Measurements from ENCODE around the gene RHBDL1. TPM values are rescaled to one million over a fixed set of nuclear protein-coding genes. Genes with fewer than 3 reads are reported as not detected.
A peak's percentile ranks its signal among the peaks of the same experiment; 100 is the strongest.
"Not testable (repeated sequence)": the region's sequence is repeated elsewhere in the genome, so short reads cannot be mapped to it uniquely, and the experiment has no call there.

The RHBDL1 gene
- total RNA-seq, 1 experiment from 2014 or later = 3.6 TPM

- peaks cover 20% of the 10 kb centered on the region; the same call in 1 of the 2 replicates for H4K20me1 ChIP-seq (ENCODE audit: insufficient read depth, low read depth, low read length)
- H3K4me3 ChIP-seq (ENCODE audit: low read length) = no peak overlapping the region
- peaks cover 22% of the 10 kb centered on the region for H3K4me1 ChIP-seq (ENCODE audit: low read length)
- H3K36me3 ChIP-seq (ENCODE audit: insufficient read depth, low read length) = no peaks in the 10 kb centered on the region
- H3K4me2 ChIP-seq (ENCODE audit: low read depth, low read length, poor library complexity, severe bottlenecking) = no peak overlapping the region
- no peak overlapping the region for H3K9ac ChIP-seq (ENCODE audit: low read length)
- peaks cover 3% of the 10 kb centered on the region; the same call in 1 of the 2 replicates for H3K79me2 ChIP-seq (ENCODE audit: low read length)
- no peaks in the 10 kb centered on the region for H3K27me3 ChIP-seq (ENCODE audit: low read length)
- DNase-seq = no peak
- no peak overlapping the region for H3K27ac ChIP-seq (ENCODE audit: low read length)
- H2AFZ ChIP-seq (ENCODE audit: low read length) = no peak overlapping the region
- H3K9me2 ChIP-seq (replicated peaks; ENCODE audit: insufficient read depth, low read length) = no peaks in the 10 kb centered on the region
- H3K9me3 ChIP-seq (ENCODE audit: low read length) = no peaks in the 10 kb centered on the region
Observed at GRCh38 chr16:711084-711483, 35.6 kb downstream of the RHBDL1 start.

- peaks cover 28% of the 10 kb centered on the region for H3K4me1 ChIP-seq (ENCODE audit: low read length)
- peaks cover 4% of the 10 kb centered on the region; the same call in 1 of the 2 replicates for H3K79me2 ChIP-seq (ENCODE audit: low read length)
- DNase-seq = peak; percentile 90
- H3K9me3 ChIP-seq (ENCODE audit: low read length) = no peaks in the 10 kb centered on the region
- no peak overlapping the region for H3K4me2 ChIP-seq (ENCODE audit: low read depth, low read length, poor library complexity, severe bottlenecking)
- H3K9me2 ChIP-seq (replicated peaks; ENCODE audit: insufficient read depth, low read length) = no peaks in the 10 kb centered on the region
- H3K27me3 ChIP-seq (ENCODE audit: low read length) = no peaks in the 10 kb centered on the region
- no peak overlapping the region for H3K9ac ChIP-seq (ENCODE audit: low read length)
- no peak overlapping the region for H3K27ac ChIP-seq (ENCODE audit: low read length)
- no peak overlapping the region for H3K4me3 ChIP-seq (ENCODE audit: low read length)
- H4K20me1 ChIP-seq (ENCODE audit: insufficient read depth, low read depth, low read length) = peaks cover 25% of the 10 kb centered on the region; the same call in 1 of the 2 replicates
- H2AFZ ChIP-seq (ENCODE audit: low read length) = no peak overlapping the region
- no peaks in the 10 kb centered on the region for H3K36me3 ChIP-seq (ENCODE audit: insufficient read depth, low read length)
Observed at GRCh38 chr16:711548-712320, 36.3 kb downstream of the RHBDL1 start.

GRCh38 chr16:712740-713250 is 37.3 kb downstream of the RHBDL1 start:
- not testable (repeated sequence) for H3K9ac ChIP-seq (ENCODE audit: low read length); H3K4me2 ChIP-seq (ENCODE audit: low read depth, low read length, poor library complexity, severe bottlenecking); H2AFZ ChIP-seq (ENCODE audit: low read length); H3K4me3 ChIP-seq (ENCODE audit: low read length); H3K27me3 ChIP-seq (ENCODE audit: low read length); H3K79me2 ChIP-seq (ENCODE audit: low read length); H3K36me3 ChIP-seq (ENCODE audit: insufficient read depth, low read length); H3K27ac ChIP-seq (ENCODE audit: low read length); H3K9me3 ChIP-seq (ENCODE audit: low read length); H3K9me2 ChIP-seq (replicated peaks; ENCODE audit: insufficient read depth, low read length)
- Histone ChIP-seq H3K4me1 (ENCODE audit: low read length) (peaks cover 39% of the 10 kb centered on the region), H4K20me1 (ENCODE audit: insufficient read depth, low read depth, low read length) (peaks cover 35% of the 10 kb centered on the region)
- peak; percentile 78 for DNase-seq

GRCh38 chr16:714079-714478 is 38.6 kb downstream of the RHBDL1 start:
- Histone ChIP-seq H3K9me3 (ENCODE audit: low read length) (no peaks in the 10 kb centered on the region), H4K20me1 (ENCODE audit: insufficient read depth, low read depth, low read length) (peaks cover 38% of the 10 kb centered on the region), H3K9me2 (replicated peaks; ENCODE audit: insufficient read depth, low read length) (no peaks in the 10 kb centered on the region), H3K36me3 (ENCODE audit: insufficient read depth, low read length) (no peaks in the 10 kb centered on the region), H3K4me1 (ENCODE audit: low read length) (peaks cover 46% of the 10 kb centered on the region), H3K79me2 (ENCODE audit: low read length) (peaks cover 4% of the 10 kb centered on the region; the same call in 1 of the 2 replicates), H2AFZ (ENCODE audit: low read length) (no peak overlapping the region), H3K27me3 (ENCODE audit: low read length) (no peaks in the 10 kb centered on the region), H3K4me2 (ENCODE audit: low read depth, low read length, poor library complexity, severe bottlenecking) (peak overlapping the region; percentile 48), H3K27ac (ENCODE audit: low read length) (no peak overlapping the region), H3K4me3 (ENCODE audit: low read length) (no peak overlapping the region), H3K9ac (ENCODE audit: low read length) (no peak overlapping the region)
- DNase-seq = no peak

- no peaks in the 10 kb centered on the region for H3K9me3 ChIP-seq (ENCODE audit: low read length)
- H3K4me3 ChIP-seq (ENCODE audit: low read length) = peak within 1 kb of the TSS; percentile 81
- no peaks in the 10 kb centered on the region for H3K36me3 ChIP-seq (ENCODE audit: insufficient read depth, low read length)
- DNase-seq = peak; percentile 96
- H3K9ac ChIP-seq (ENCODE audit: low read length) = peak within 1 kb of the TSS; percentile 84
- no peaks in the 10 kb centered on the region for H3K27me3 ChIP-seq (ENCODE audit: low read length)
- no peaks in the 10 kb centered on the region for H3K9me2 ChIP-seq (replicated peaks; ENCODE audit: insufficient read depth, low read length)
- 0 out of 2 replicates have a peak within 1 kb of the TSS, but pooled peaks have one; percentile 14 for H2AFZ ChIP-seq (ENCODE audit: low read length)
- peaks cover 37% of the 10 kb centered on the region for H4K20me1 ChIP-seq (ENCODE audit: insufficient read depth, low read depth, low read length)
- H3K4me1 ChIP-seq (ENCODE audit: low read length) = peaks cover 50% of the 10 kb centered on the region
- H3K79me2 ChIP-seq (ENCODE audit: low read length) = peaks cover 4% of the 10 kb centered on the region; the same call in 1 of the 2 replicates
- H3K4me2 ChIP-seq (ENCODE audit: low read depth, low read length, poor library complexity, severe bottlenecking) = peak within 1 kb of the TSS; percentile 70
- H3K27ac ChIP-seq (ENCODE audit: low read length) = peak within 1 kb of the TSS; percentile 63
Observed at GRCh38 chr16:714558-715476, 39.3 kb downstream of the RHBDL1 start, which contains the start of gene METRN. Gene METRN, plus strand, starts transcription at chr16:715118. Its CDS starts 172 bp downstream, at chr16:715290.

- peak overlapping the region; percentile 81 for H3K4me3 ChIP-seq (ENCODE audit: low read length)
- peak overlapping the region; percentile 84 for H3K9ac ChIP-seq (ENCODE audit: low read length)
- H2AFZ ChIP-seq (ENCODE audit: low read length) = no peak overlapping the region
- no peaks in the 10 kb centered on the region for H3K27me3 ChIP-seq (ENCODE audit: low read length)
- H3K4me1 ChIP-seq (ENCODE audit: low read length) = peaks cover 52% of the 10 kb centered on the region
- H3K79me2 ChIP-seq (ENCODE audit: low read length) = peaks cover 7% of the 10 kb centered on the region; the same call in 1 of the 2 replicates
- no peaks in the 10 kb centered on the region for H3K36me3 ChIP-seq (ENCODE audit: insufficient read depth, low read length)
- H3K27ac ChIP-seq (ENCODE audit: low read length) = peak overlapping the region; percentile 63
- DNase-seq = peak; percentile 74
- no peaks in the 10 kb centered on the region for H3K9me2 ChIP-seq (replicated peaks; ENCODE audit: insufficient read depth, low read length)
- H3K9me3 ChIP-seq (ENCODE audit: low read length) = no peaks in the 10 kb centered on the region
- H3K4me2 ChIP-seq (ENCODE audit: low read depth, low read length, poor library complexity, severe bottlenecking) = peak overlapping the region; percentile 70
- H4K20me1 ChIP-seq (ENCODE audit: insufficient read depth, low read depth, low read length) = peaks cover 31% of the 10 kb centered on the region
Observed at GRCh38 chr16:715477-716199, 40.2 kb downstream of the RHBDL1 start.

GRCh38 chr16:716200-716568 is 40.7 kb downstream of the RHBDL1 start:
- Histone ChIP-seq H3K9me3 (ENCODE audit: low read length) (no peaks in the 10 kb centered on the region), H3K36me3 (ENCODE audit: insufficient read depth, low read length) (no peaks in the 10 kb centered on the region), H3K27ac (ENCODE audit: low read length) (peak overlapping the region; percentile 63), H2AFZ (ENCODE audit: low read length) (no peak overlapping the region), H3K4me2 (ENCODE audit: low read depth, low read length, poor library complexity, severe bottlenecking) (peak overlapping the region; percentile 70), H3K79me2 (ENCODE audit: low read length) (peaks cover 7% of the 10 kb centered on the region; the same call in 1 of the 2 replicates), H3K27me3 (ENCODE audit: low read length) (no peaks in the 10 kb centered on the region), H3K9ac (ENCODE audit: low read length) (peak overlapping the region; percentile 84), H3K4me1 (ENCODE audit: low read length) (peaks cover 52% of the 10 kb centered on the region), H3K4me3 (ENCODE audit: low read length) (peak overlapping the region; percentile 81), H3K9me2 (replicated peaks; ENCODE audit: insufficient read depth, low read length) (no peaks in the 10 kb centered on the region), H4K20me1 (ENCODE audit: insufficient read depth, low read depth, low read length) (peaks cover 31% of the 10 kb centered on the region)
- DNase-seq = no peak
